ENCODE results near the gene LMO2.

The LMO2 gene

GRCh38 chr11:33819278-33820035 is 72.4 kb downstream of the LMO2 start:
- no peak for DNase-seq (ENCODE audit: low spot score)
